Hematopoietic multipotent progenitor cell treated with erythropoietin and hydrocortisone succinate and interleukin-3 and kit ligand, for 17 days (in vitro differentiated cells): ENCODE data around the gene HNRNPA0.
A peak's percentile ranks its signal among the peaks of the same experiment; 100 is the strongest.
"Not testable (repeated sequence)": the region's sequence is repeated elsewhere in the genome, so short reads cannot be mapped to it uniquely, and the experiment has no call there.

Experiments
- DNase-seq: peaks from one replicate; pipeline ENCODE4 v3.0.0-alpha.2; 2015; ENCODE audit warnings: low spot score

HNRNPA0 gene

DNA sequence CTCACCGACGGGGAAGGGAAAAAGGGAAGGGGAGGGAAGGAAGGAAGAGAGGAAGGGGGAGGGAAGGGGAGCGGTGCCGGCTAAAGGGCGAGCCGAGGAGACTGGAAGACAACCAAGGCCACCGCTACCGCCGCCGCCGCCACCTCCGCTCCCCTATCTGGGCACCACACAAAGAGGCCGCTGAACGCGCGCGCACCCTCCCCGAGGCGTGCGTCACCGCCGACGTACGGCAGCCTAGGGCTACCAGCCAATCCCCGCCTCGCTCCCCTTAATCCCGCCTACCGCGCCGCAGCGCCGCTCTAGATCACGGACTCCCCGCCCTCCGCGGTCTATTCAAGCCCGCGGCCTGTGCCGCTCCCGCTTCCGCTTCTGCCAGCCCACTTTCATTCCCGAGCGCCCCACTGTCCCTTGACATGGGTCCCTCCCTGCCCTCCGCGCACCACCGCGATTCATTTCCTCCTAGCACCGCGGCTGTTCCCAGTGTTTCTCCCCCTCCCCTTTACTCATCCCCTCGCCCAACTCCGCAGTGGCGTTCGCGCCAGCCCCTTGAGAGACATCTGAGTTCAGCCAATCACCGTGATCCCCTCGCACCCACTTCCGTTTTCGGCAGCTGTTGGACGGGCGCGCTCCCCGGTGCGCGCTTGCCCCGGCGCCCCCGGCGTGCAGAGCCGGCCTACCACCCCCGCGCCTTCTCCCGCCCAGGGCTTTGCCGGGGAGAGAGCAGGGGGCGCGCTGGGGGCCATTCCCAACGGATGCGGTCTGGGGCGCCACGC lies at the start of gene HNRNPA0:
Gene HNRNPA0 (minus strand): TSS at position 176 of the 773 bp plus-strand sequence. CDS start 297 bp downstream, outside the sequence.
- peak; percentile 96 for DNase-seq

DNA sequence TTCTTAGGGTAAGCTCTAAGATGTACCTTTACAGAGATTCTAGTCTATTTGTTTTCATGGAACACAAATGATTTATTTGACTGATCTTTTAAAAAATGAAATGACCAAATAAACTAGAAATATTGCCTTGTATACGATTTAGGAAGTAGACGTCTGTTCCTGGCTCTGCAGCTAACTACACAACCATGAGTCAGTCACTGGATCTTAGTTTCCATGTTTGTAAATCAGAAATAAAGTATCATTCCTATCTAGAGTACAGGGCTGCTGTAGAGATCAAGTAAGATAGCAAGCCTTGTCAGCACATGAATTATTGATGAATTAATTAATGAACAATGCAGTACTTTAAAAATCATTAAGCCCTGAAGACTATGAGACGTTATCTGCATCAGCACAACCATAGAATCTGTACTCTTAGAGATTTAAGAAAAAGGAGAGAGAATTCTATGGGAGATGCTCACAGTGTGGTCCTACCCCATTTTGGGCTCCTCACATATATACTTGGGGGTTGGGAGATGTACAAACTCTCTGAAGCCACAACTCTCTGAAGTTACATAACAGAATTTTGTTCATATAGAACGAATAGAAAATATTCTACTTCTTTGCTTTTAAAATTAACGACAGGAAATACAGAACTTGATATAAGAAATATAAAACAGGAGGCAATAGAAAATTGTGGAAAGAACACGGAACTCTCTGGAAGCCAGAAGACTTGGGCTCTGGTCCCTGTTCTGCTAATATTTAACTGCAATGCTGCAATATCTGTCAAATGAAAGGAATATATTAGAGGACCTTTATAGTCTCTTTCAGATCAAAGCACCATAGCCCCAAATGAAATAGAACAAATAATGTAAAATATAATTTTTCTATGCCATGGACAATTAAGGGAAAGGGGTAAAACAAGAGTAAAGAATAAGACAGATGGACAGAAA lies 48.4 kb upstream of the HNRNPA0 start:
- DNase-seq = no peak

DNA sequence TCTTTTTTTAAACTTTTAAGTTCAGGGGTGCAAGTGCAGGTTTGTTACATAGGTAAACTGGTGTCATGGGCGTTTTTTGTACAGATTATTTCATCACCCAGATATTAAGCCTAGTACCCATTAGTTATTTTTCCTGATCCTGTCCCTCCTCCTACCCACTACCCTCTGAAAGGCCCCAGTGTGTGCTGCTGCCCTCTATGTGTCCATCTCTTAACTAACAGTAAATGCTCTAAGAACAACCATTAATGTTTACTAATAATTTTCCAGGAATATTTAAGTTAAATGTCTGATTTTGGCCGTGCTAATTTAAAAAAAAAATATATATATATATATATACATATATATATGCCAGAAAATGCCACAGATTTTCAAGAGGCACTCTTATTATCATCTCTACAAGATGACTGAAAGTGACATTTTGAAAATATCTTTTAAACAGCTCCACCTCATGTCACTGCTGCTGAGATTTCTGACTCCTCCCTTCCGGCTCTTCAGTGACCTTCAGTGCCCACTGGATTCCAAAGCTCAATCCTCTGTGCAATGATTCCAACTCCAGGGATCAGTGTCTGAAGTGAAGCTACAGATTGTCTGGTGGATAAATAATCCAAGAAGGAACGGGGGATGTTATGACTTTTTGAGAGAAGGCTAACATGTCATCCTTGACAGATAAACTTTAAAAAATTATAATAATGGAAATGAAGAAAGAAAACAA lies 46.7 kb upstream of the HNRNPA0 start:
- no peak for DNase-seq

DNA sequence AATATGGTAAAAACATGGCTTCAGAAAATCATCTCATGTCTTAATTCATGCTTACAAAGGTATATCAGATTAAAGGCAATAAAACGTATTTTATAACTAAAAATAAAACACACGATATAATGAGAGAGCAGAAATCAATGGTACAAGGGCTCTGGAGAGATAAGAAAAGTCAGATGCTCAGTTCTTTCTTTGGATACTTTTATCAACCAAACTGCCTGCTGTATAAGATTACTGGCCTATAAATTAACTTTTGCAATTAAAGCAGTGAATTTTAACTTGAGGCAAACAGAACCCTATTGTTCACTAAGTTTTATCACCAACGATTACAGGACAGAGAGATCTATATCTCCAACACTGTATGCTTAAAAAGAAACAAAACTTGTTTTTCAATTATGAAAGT lies 42.1 kb upstream of the HNRNPA0 start:
- DNase-seq = no peak

DNA sequence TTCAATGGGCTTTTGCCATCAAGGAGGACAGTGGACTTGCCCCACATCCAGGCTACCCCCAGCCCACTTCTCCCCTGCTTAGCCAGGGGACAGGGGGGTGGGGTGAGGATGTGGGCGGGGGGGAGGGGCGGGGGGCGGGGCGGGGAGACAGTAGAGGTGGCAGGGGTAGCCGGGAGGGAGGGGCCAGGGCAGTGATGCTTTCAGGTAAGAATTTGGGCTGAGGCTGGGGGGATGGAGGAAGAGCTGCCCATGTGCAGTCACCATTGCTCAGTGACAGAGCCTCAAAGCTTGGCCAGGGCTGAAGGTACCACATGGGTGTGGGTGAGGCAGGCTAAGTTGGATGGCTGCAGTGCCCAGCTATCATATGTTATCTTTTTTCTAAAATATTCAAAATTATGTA lies 40.7 kb upstream of the HNRNPA0 start:
- no peak for DNase-seq

DNA sequence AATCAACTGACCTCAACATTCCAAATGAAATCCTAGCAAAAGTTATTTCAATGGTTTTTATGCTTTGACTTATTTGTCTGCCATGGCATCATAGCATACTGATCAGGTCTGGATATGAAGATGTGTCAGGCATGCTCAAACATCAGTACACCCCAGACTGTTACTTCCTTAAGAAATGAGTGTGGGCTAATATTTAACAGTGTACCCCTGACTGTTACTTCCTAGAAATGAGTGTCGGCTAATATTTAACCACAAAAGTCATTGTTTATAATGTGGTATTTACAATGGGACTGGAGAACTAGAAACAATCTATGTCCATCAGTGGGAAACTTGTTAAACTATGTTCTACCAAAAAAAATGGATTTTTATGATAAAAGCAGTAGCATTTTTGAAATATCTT lies 38.1 kb upstream of the HNRNPA0 start:
- DNase-seq = no peak

DNA sequence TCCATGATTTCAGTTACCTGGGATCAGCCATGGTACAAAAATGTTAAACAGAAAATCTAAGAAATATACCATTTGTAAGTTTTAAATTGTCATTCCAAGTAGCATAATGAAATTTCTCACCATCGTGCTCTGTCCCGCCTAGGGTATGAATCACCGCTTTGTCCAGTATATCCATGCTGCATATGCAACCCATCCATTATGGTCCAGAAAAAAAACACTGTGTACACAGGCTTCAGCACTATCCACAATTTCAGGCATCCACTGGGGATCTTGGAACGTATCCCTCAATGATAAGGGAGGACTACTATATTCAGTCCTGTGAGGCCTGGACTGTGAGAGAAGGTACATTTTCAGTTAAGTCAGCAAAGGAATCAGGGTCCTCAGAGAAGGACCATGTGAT lies 37.6 kb upstream of the HNRNPA0 start:
- no peak for DNase-seq

DNA sequence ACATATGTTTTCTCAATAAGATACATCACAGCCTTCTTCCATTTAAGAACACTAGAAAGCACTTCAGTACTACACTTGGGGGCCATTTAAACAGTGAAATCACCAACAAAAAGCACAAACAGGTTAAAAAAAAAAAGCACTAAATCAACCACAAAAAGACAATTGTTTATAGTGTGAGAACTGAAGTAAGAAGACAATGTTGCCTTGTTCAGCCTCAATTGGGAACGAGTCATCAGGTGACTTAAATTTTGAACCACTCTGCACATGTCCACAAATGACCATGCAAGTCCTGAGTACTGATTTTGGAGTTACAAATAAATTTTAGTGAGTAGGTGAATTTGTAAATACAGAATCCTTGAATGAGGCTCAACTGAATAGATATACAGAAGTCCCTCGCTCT lies 37.2 kb upstream of the HNRNPA0 start:
- DNase-seq = no peak

DNA sequence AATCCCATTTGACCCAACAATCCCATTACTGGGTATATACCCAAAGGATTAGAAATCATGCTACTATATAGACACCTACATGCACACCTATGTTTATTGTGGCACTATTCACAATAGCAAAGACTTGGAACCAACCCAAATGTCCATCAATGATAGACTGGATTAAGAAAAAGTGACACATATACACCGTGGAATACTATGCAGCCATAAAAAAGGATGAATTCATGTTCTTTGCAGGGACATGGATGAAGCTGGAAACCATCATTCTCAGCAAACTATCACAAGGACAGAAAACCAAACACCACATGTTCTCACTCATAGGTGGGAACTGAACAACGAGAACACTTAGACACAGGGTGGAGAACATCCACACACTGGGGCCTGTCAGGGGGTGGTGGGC lies 34.4 kb upstream of the HNRNPA0 start:
- not testable (repeated sequence) for DNase-seq

DNA sequence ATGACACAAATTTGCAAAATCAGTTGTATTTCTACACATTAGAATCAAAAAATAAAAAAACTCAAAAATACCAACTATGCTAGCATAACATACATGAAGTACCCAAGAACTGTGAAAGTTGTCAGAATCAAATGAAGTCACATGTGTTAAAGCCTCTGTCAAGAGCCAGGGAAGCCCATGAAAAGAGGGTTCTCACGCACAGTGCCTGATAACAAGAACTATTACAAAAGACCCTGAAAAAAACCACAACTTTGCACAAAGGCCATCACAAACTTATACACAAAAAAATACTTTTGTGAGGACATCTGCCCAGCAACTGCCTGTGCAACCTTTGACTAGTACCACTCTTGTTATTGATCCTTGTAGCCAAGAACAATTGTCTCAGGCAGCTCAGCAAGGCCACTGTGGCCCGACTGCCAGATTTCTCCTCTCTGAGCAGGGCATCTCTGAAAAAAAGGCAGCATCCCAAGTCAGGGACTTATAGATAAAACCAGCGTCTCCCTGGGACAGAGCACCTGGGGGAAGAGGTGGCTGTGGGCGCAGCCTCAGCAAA lies 28.9 kb upstream of the HNRNPA0 start:
- no peak for DNase-seq

DNA sequence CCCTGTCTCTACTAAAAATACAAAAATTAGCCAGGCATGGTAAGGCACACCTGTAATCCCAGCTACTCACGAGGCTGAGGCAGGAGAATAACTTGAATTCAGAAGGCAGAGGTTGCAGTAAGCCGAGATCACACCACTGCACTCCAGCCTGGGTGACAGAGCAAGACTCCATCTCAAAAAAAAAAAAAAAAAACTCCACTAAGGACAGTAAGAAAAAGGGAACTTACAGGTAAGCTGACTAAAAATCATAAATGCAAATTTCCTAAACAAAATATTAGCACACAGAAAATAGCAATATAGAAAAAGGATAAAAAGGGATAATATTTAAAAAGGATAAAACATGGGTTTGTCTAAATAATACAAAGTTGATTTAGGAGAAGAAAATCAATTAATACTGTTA lies 27.9 kb upstream of the HNRNPA0 start:
- DNase-seq = no peak

DNA sequence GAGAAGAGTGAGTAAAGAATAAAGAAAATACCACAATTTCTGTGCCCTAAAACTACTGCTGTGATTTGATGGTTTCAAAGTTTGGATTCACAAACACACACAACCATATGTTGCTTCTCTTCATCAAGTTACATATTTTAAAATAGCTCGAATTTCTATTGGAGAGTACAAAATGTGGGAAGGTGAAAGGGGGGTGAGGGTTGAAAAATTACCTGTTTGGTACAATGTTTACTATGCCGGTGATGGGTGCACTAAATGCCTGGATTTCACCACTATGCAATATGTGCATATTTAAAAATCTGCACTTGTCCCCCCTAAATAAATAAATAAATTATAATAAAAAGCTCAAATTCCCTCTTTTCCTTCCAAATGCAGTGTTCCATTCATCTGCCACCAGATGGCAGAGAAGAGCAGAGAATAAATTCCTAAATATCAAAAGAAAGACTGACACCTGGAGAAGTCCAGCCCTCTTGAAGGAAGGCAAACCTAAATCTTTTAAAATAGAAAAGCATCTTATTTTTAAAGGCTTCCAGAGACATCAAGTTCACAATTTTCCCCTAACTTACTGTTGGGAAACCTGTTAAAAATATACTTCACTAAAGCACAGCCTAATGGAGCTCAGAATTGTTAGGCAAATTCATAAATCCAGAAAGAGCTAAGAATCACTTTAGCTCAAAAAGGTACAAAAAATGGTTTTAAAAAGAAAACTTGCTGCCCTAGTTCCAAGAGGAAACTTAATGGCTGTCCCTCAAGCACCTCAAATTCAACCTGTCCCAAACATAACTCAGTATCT lies 24.8 kb upstream of the HNRNPA0 start:
- DNase-seq = peak; percentile 47

DNA sequence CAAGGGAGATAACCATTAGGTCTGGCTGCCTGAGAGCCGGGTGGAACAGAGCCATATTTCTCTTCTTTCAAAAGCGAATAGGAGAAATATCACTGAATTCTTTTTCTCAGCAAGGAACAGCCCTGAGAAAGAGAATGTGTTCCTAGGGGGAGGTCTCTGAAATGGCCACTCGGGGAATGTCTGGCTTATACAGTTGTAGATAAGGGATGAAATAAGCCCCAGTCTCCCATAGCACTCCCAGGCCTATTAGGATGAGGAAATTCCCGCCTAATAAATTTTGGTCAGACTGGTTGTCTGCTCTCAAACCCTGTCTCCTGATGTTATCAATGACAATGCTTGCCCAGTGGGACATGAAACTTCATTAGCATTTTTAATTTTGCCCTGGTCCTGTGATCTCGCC lies 13.8 kb upstream of the HNRNPA0 start:
- not testable (repeated sequence) for DNase-seq

DNA sequence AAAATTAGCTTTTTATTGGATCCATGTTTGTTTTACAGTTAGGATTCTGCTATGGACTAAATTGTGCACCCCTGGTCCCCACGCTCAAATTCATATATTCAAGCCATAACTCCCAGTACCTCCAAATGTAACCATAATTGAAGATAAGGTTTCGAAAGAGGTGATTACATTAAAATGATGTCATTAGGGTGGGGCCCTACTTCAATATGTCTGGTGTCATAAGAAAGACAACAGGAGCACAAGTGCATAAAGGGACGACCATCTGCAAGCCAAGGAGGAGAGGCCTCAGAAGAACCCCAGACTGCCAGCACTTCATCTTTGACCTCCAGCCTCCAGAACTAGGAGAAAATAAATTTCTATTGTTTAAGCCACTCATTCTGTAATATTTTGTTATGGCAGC lies 7.4 kb upstream of the HNRNPA0 start:
- DNase-seq = no peak

DNA sequence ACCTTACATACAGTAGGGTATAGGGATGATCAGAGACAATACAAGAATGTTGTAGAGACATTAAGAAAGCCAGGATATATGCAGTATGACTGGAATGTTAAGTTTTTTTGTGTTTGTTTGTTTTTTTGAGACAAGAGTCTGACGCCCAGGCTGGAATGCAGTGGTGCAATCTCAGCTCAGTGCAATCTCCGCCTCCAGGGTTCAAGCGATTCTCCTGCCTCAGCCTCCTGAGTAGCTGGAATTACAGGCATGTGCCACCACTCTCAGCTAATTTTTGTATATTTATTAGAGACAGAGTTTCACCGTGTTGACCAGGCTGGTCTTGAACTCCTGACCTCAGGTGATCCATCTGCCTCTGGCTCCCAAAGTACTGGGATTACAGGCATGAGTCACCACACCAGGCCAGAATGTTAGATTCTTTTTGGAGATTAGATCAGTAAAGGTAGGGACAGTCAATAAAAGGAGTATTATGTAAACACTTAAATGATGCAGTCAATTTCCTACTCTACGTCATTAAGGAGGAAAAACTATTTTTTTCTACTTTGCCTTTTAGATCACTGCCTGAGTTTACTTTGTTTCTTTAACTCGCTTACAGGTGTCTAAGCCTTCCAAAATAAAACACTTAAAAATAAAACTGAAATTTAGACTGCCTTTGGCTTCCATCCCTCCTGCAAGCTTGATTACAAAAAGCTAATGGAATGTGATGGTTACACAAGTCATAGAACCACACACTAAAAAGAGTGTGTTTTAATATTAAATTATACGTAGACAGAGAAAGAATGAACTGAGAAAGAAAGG lies 6.8 kb upstream of the HNRNPA0 start:
- DNase-seq = no peak

DNA sequence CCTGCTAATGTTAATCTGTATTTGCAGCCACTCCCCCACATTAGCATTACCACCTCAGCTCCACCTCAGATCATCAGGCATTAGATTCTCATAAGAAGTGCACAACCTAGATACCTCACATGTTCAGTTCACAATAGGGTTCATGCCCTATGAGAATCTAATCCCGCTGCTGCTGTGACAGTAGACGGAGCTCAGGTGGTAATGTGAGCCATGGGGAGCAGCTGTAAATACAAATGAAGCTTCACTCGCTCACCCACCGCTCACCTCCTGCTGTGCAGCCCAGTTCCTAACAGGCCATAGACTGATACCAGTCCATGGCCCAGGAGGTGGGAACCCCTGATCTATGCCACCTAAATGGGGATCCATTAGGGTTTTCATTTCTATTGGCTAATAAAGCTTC lies 6.1 kb upstream of the HNRNPA0 start:
- DNase-seq = no peak

DNA sequence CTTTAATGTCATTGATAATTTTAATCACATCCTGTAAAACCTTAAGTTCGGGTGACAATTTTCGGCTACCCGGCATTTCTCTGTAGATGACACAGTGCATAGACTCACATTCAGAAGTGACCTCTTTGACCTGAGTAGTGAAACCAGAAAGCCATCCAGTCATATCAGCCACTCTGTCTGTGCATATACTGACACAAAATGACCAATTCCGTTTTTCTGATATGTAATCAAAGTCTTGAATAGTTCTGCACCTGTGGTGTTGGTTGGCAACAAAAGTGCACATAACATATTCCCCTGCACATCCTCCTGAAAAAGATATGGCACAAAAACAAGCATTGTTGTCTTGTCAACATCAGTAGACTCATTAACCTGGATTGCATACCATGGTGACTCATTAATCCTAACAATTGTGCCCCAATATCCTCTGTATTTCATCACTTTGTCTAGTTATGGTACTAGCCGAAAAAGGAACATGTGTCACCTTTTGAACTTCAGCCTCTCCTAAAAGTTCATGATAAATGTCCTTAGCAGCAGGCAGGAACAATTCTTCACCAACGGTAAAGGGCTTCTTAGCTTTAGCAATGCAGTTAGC lies 4.6 kb upstream of the HNRNPA0 start:
- no peak for DNase-seq

DNA sequence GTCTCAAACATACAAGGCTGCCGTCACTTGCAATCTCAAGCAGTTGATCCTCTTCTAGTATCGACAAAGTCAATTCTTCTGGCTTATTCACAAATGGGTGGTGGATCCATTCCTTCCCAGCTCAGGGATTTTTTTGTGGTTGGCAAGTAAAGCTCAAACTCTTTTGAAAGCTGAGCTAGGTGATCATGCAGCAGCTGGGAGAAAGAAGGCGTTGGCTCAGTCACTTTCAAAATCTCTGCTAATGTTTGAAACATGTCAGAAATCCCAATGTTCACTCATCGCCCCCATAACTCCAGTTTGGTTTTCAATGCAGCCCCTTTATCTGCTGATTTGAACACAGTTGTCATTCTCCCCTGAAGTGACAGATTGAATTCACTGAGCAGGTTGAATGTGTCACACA lies 4.0 kb upstream of the HNRNPA0 start:
- no peak for DNase-seq

DNA sequence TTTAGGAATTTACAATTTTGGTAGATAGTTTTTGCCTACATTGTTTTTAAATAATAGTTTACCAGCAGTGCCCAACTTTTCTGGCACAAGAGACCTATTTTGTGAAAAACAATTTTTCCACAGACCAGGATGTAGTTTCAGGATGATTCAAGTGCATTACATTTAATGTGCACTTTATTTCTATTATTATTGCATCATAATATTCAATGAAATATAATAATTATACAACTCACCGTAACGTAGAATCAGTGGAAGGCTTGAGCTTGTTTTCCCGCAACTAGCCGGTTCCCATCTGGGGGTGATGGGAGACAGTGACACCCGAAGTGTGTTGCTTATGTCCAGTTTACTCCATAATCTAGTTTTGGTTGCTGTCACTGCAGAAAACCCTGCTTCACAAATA lies 3.5 kb upstream of the HNRNPA0 start:
- no peak for DNase-seq
